A673 (cell line): ENCODE results near the gene ZMIZ2. TPM values are rescaled to one million over a fixed set of nuclear protein-coding genes. Genes with fewer than 3 reads are reported as not detected.

ENCODE experiments used
- BruUV-seq: library from RNA; stranded (reverse); fragments of 400-500 nt; replicated peaks from 2 replicates; lab custom pipeline; 2021; lab: Mats Ljungman, UMichigan
- CTCF ChIA-PET: fragments of 300-600 bp; sonication (Branson Sonifier 250); formaldehyde crosslinking; loops from one replicate; lab custom pipeline; 2022; ENCODE audit warnings: antibody characterized with exemption; lab: Charles Lee
- POLR2A ChIA-PET: fragments of 300-600 bp; sonication (Branson Sonifier 250); formaldehyde crosslinking; loops from one replicate; lab custom pipeline; 2022; ENCODE audit warnings: antibody characterized with exemption; ENCODE audit not compliant: low non-redundant PET; lab: Charles Lee
- DNase-seq: peaks from one replicate; pipeline ENCODE4 v3.0.0-alpha.2; 2015; ENCODE audit warnings: low spot score
- H3K27ac ChIP-seq: fragments of 200-600 bp; sonication (generic); 2 replicates; pipeline ENCODE4 v1.5.1; 2016; ENCODE audit warnings: mixed run types, low read depth, mild to moderate bottlenecking, mixed read lengths, antibody characterized with exemption, low read length; ENCODE audit not compliant: poor library complexity, severe bottlenecking
- H3K27me3 ChIP-seq: fragments of 200-600 bp; sonication (generic); replicated peaks from 2 replicates; pipeline ENCODE4 v1.6.1; 2017; ENCODE audit warnings: mixed run types, low read depth, mild to moderate bottlenecking, mixed read lengths, antibody characterized with exemption, low read length; ENCODE audit not compliant: insufficient read depth, poor library complexity
- H3K36me3 ChIP-seq: fragments of 200-600 bp; sonication (generic); 2 replicates; pipeline ENCODE4 v1.6.1; 2016; ENCODE audit warnings: mixed run types, mild to moderate bottlenecking, mixed read lengths, antibody characterized with exemption, low read length; ENCODE audit not compliant: insufficient read depth, poor library complexity, severe bottlenecking
- H3K4me1 ChIP-seq: fragments of 200-600 bp; sonication (generic); 2 replicates; pipeline ENCODE4 v1.6.1; 2017; ENCODE audit warnings: mixed run types, mild to moderate bottlenecking, mixed read lengths, antibody characterized with exemption, low read length; ENCODE audit not compliant: insufficient read depth, poor library complexity, severe bottlenecking
- H3K4me3 ChIP-seq: fragments of 200-600 bp; sonication (generic); 2 replicates; pipeline ENCODE4 v1.5.1; 2016; ENCODE audit warnings: low read depth, mixed run types, mild to moderate bottlenecking, mixed read lengths, low read length; ENCODE audit not compliant: poor library complexity, severe bottlenecking
- H3K9me3 ChIP-seq: fragments of 200-600 bp; sonication (generic); 2 replicates; pipeline ENCODE4 v1.6.1; 2016; ENCODE audit warnings: mixed run types, low read depth, mild to moderate bottlenecking, mixed read lengths, antibody characterized with exemption, low read length; ENCODE audit not compliant: poor library complexity, severe bottlenecking
- CTCF ChIP-seq: fragments of 300-800, 200-600 bp; sonication (generic); conservative IDR thresholded peaks from 2 replicates; pipeline ENCODE4 v1.5.1; 2017; ENCODE audit warnings: low read depth, mild to moderate bottlenecking, antibody characterized with exemption, low read length, moderate library complexity, mixed read lengths
- EZH2 ChIP-seq: fragments of 200-600 bp; sonication (generic); IDR thresholded peaks from 2 replicates; pipeline ENCODE4 v1.6.1; 2017; ENCODE audit warnings: borderline replicate concordance, low read depth, mild to moderate bottlenecking, mixed read lengths, antibody characterized with exemption, low read length; ENCODE audit not compliant: poor library complexity, severe bottlenecking
- intact Hi-C: fragments of 100-400 bp; cut with micrococcal nuclease; formaldehyde crosslinking; loops from one replicate; pipeline ENCODE4 v1.10.0; 2022; ENCODE audit not compliant: unreplicated experiment
- total RNA-seq: library from RNA; stranded (reverse); gene quantifications from 2 replicates; pipeline ENCODE4 v1.2.3, GENCODE V29; 2021

ZMIZ2 gene
- total RNA-seq, 1 experiment from 2014 or later, result 114 TPM

- ChIA-PET CTCF (no interaction called here), POLR2A (no interaction called here)
- Histone ChIP-seq H3K9me3 (no peaks in the 10 kb centered on the region), H3K27me3 (no peaks in the 10 kb centered on the region), H3K4me1 (no peaks in the 10 kb centered on the region), H3K36me3 (no peaks in the 10 kb centered on the region), H3K4me3 (no peak overlapping the region), H3K27ac (no peak overlapping the region)
- TF ChIP-seq CTCF (no peak), EZH2 (no peak)
- no peak for DNase-seq
- intact Hi-C loops, result no loop called here
- no TSS peak for BruUV-seq
These were observed 41.3 kb downstream of the ZMIZ2 start for GRCh38 chr7:44789990-44790389.

GRCh38 chr7:44791278-44792219, 42.9 kb downstream of the ZMIZ2 start:
- no peak for DNase-seq
- intact Hi-C loops, result no loop called here
- Histone ChIP-seq H3K36me3 (no peaks in the 10 kb centered on the region), H3K4me3 (no peak overlapping the region), H3K27me3 (no peaks in the 10 kb centered on the region), H3K9me3 (no peaks in the 10 kb centered on the region), H3K4me1 (peaks cover 6% of the 10 kb centered on the region), H3K27ac (no peak overlapping the region)
- ChIA-PET CTCF (no interaction called here), POLR2A (interaction anchor here (0.5 kb wide), 1 partner anchor 13 kb away, joined by 4 read pairs; no protein-coding TSS in a partner anchor)
- no TSS peak for BruUV-seq
- TF ChIP-seq EZH2 (no peak), CTCF (no peak)

GRCh38 chr7:44793919-44794318, 45.3 kb downstream of the ZMIZ2 start:
- Histone ChIP-seq H3K4me3 (no peak overlapping the region), H3K9me3 (no peaks in the 10 kb centered on the region), H3K4me1 (peaks cover 12% of the 10 kb centered on the region), H3K27ac (no peak overlapping the region), H3K36me3 (peaks cover 15% of the 10 kb centered on the region), H3K27me3 (no peaks in the 10 kb centered on the region)
- DNase-seq, result no peak
- ChIA-PET CTCF (no interaction called here), POLR2A (no interaction called here)
- no TSS peak for BruUV-seq
- TF ChIP-seq EZH2, result no peak
- no peak for TF ChIP-seq CTCF
- intact Hi-C loops, result no loop called here
